ENCODE measurements around the gene WDFY1.

Gene WDFY1

GRCh38 chr2:223928113-223929006 is 16.8 kb downstream of the WDFY1 start:
- DNase-seq: no peak

- DNase-seq: no peak
Observed at GRCh38 chr2:223925106-223925505, 20.0 kb downstream of the WDFY1 start.

GRCh38 chr2:223923976-223924375 is 21.2 kb downstream of the WDFY1 start:
- DNase-seq: no peak

- DNase-seq: no peak
Observed at GRCh38 chr2:223922308-223922707, 22.8 kb downstream of the WDFY1 start.

GRCh38 chr2:223921204-223921603 is 23.9 kb downstream of the WDFY1 start:
- DNase-seq: no peak

GRCh38 chr2:223920109-223920508 is 25.0 kb downstream of the WDFY1 start:
- no peak for DNase-seq

GRCh38 chr2:223918671-223919134 is 26.4 kb downstream of the WDFY1 start:
- no peak for DNase-seq

GRCh38 chr2:223916181-223916920 is 28.8 kb downstream of the WDFY1 start:
- DNase-seq: no peak

GRCh38 chr2:223915071-223915470 is 30.1 kb downstream of the WDFY1 start:
- no peak for DNase-seq

- no peak for DNase-seq
Observed at GRCh38 chr2:223914324-223914723, 30.8 kb downstream of the WDFY1 start.

GRCh38 chr2:223909001-223909741 is 36.0 kb downstream of the WDFY1 start:
- no peak for DNase-seq

GRCh38 chr2:223908304-223908998 is 36.7 kb downstream of the WDFY1 start:
- DNase-seq: no peak

GRCh38 chr2:223905996-223906395 is 39.1 kb downstream of the WDFY1 start:
- DNase-seq: no peak

GRCh38 chr2:223901854-223902253 is 43.3 kb downstream of the WDFY1 start:
- no peak for DNase-seq

GRCh38 chr2:223901311-223901710 is 43.8 kb downstream of the WDFY1 start:
- DNase-seq: no peak

GRCh38 chr2:223900531-223900930 is 44.6 kb downstream of the WDFY1 start:
- no peak for DNase-seq

- DNase-seq: no peak
Observed at GRCh38 chr2:223900066-223900465, 45.1 kb downstream of the WDFY1 start.

- no peak for DNase-seq
Observed at GRCh38 chr2:223897669-223898330, 47.3 kb downstream of the WDFY1 start.

- no peak for DNase-seq
Observed at GRCh38 chr2:223896833-223897311, 48.3 kb downstream of the WDFY1 start.

GRCh38 chr2:223894968-223895367 is 50.2 kb downstream of the WDFY1 start:
- DNase-seq: no peak

GRCh38 chr2:223894009-223894408 is 51.1 kb downstream of the WDFY1 start:
- no peak for DNase-seq

- no peak for DNase-seq
Observed at GRCh38 chr2:223890721-223891120, 54.4 kb downstream of the WDFY1 start.
